Stomach smooth muscle (tissue), 2 donors: ENCODE results near the gene LYPLAL1.

Experiments
- H3K27ac ChIP-seq: one replicate; pipeline ENCODE4 v1.7.0; 2013; ENCODE audit warnings: mild to moderate bottlenecking, low read length, inconsistent platforms
- H3K27me3 ChIP-seq, 2 donors: one replicate each; pipeline ENCODE4 v1.7.0; 2013; ENCODE audit warnings: low read length in 2 of 2; ENCODE audit not compliant: insufficient read depth in 2 of 2, control insufficient read depth in 1 of 2
- H3K36me3 ChIP-seq, 2 donors: one replicate each; pipeline ENCODE4 v1.7.0; 2013; ENCODE audit warnings: low read length in 2 of 2; ENCODE audit not compliant: control insufficient read depth in 2 of 2, insufficient read depth in 2 of 2
- H3K4me1 ChIP-seq: one replicate; pipeline ENCODE4 v1.7.0; 2013; ENCODE audit warnings: low read length; ENCODE audit not compliant: control insufficient read depth, insufficient read depth
- H3K4me3 ChIP-seq, 2 donors: one replicate each; pipeline ENCODE4 v1.7.0; 2013; ENCODE audit warnings: low read length in 2 of 2
- H3K9ac ChIP-seq, 2 donors: one replicate each; pipeline ENCODE4 v1.7.0; 2013; ENCODE audit warnings: low read length in 2 of 2, mild to moderate bottlenecking in 1 of 2
- H3K9me3 ChIP-seq, 2 donors: one replicate each; pipeline ENCODE4 v1.7.0; 2013; ENCODE audit warnings: low read length in 2 of 2; ENCODE audit not compliant: control insufficient read depth in 2 of 2
- donor health status: healthy.
- donor health status: Pancreatic carcinoma.

The LYPLAL1 gene

GRCh38 chr1:219209578-219209977 lies 35.9 kb downstream of the LYPLAL1 start:
- H3K27me3 ChIP-seq = no peaks in the 10 kb centered on the region
- no peaks in the 10 kb centered on the region for H3K36me3 ChIP-seq
- H3K9me3 ChIP-seq = no peaks in the 10 kb centered on the region
- H3K9ac ChIP-seq = no peak overlapping the region
- H3K4me3 ChIP-seq = no peak overlapping the region
- no peak overlapping the region for H3K27ac ChIP-seq
- H3K4me1 ChIP-seq = no peaks in the 10 kb centered on the region

- H3K9me3 ChIP-seq = no peaks in the 10 kb centered on the region
- H3K4me3 ChIP-seq = no peak overlapping the region
- no peak overlapping the region for H3K27ac ChIP-seq
- no peaks in the 10 kb centered on the region for H3K36me3 ChIP-seq
- no peaks in the 10 kb centered on the region for H3K4me1 ChIP-seq
- H3K27me3 ChIP-seq = no peaks in the 10 kb centered on the region
- no peak overlapping the region for H3K9ac ChIP-seq
Observed at GRCh38 chr1:219210067-219210466, 36.4 kb downstream of the LYPLAL1 start.

GRCh38 chr1:219215477-219215876 lies 41.8 kb downstream of the LYPLAL1 start:
- peaks cover 10% of the 10 kb centered on the region in 2 donors for H3K36me3 ChIP-seq
- no peak overlapping the region for H3K4me3 ChIP-seq
- H3K27me3 ChIP-seq = no peaks in the 10 kb centered on the region
- no peaks in the 10 kb centered on the region for H3K4me1 ChIP-seq
- no peak overlapping the region for H3K27ac ChIP-seq
- no peak overlapping the region for H3K9ac ChIP-seq
- no peaks in the 10 kb centered on the region for H3K9me3 ChIP-seq

- H3K4me1 ChIP-seq = no peaks in the 10 kb centered on the region
Observed at GRCh38 chr1:219220945-219221344, 47.3 kb downstream of the LYPLAL1 start.

GRCh38 chr1:219223496-219223895 lies 49.8 kb downstream of the LYPLAL1 start:
- Histone ChIP-seq H3K9me3 (no peaks in the 10 kb centered on the region), H3K36me3 (peaks cover 11 to 13% of the 10 kb centered on the region in 2 donors), H3K4me3 (no peak overlapping the region), H3K4me1 (no peaks in the 10 kb centered on the region), H3K27ac (no peak overlapping the region), H3K9ac (no peak overlapping the region), H3K27me3 (no peaks in the 10 kb centered on the region)

More at GRCh38 chr1:219220945-219221344, 47.3 kb downstream of the LYPLAL1 start:
- Histone ChIP-seq H3K4me3 (no peak overlapping the region), H3K9ac (no peak overlapping the region), H3K9me3 (no peaks in the 10 kb centered on the region), H3K36me3 (peaks cover 10 to 14% of the 10 kb centered on the region in 2 donors), H3K27ac (no peak overlapping the region), H3K27me3 (no peaks in the 10 kb centered on the region)

- Histone ChIP-seq H3K27me3 (no peaks in the 10 kb centered on the region), H3K9me3 (no peaks in the 10 kb centered on the region)
Observed at GRCh38 chr1:219226196-219226595, 52.5 kb downstream of the LYPLAL1 start.

GRCh38 chr1:219227360-219228057 lies 53.8 kb downstream of the LYPLAL1 start:
- H3K36me3 ChIP-seq = peaks cover 4 to 10% of the 10 kb centered on the region in 2 donors
- no peak overlapping the region for H3K4me3 ChIP-seq
- no peaks in the 10 kb centered on the region for H3K4me1 ChIP-seq
- no peak overlapping the region for H3K27ac ChIP-seq
- H3K9ac ChIP-seq = no peak overlapping the region
- no peaks in the 10 kb centered on the region for H3K27me3 ChIP-seq
- H3K9me3 ChIP-seq = no peaks in the 10 kb centered on the region

More at GRCh38 chr1:219226196-219226595, 52.5 kb downstream of the LYPLAL1 start:
- no peak overlapping the region for H3K9ac ChIP-seq
- no peak overlapping the region for H3K27ac ChIP-seq
- no peak overlapping the region for H3K4me3 ChIP-seq
- H3K36me3 ChIP-seq = peaks cover 4 to 10% of the 10 kb centered on the region in 2 donors
- no peaks in the 10 kb centered on the region for H3K4me1 ChIP-seq

GRCh38 chr1:219228058-219228419 lies 54.4 kb downstream of the LYPLAL1 start:
- no peaks in the 10 kb centered on the region for H3K4me1 ChIP-seq
- H3K9me3 ChIP-seq = no peaks in the 10 kb centered on the region
- H3K9ac ChIP-seq = no peak overlapping the region
- H3K36me3 ChIP-seq = peaks cover 4 to 10% of the 10 kb centered on the region in 2 donors
- H3K27ac ChIP-seq = no peak overlapping the region
- H3K4me3 ChIP-seq = no peak overlapping the region
- H3K27me3 ChIP-seq = no peaks in the 10 kb centered on the region

GRCh38 chr1:219232890-219233289 lies 59.2 kb downstream of the LYPLAL1 start:
- Histone ChIP-seq H3K4me1 (no peaks in the 10 kb centered on the region), H3K9ac (no peak overlapping the region), H3K36me3 (peaks cover 2 to 6% of the 10 kb centered on the region in 2 donors), H3K27ac (no peak overlapping the region), H3K9me3 (no peaks in the 10 kb centered on the region), H3K27me3 (no peaks in the 10 kb centered on the region), H3K4me3 (no peak overlapping the region)

- no peak overlapping the region for H3K27ac ChIP-seq
- H3K9ac ChIP-seq = no peak overlapping the region
- H3K27me3 ChIP-seq = no peaks in the 10 kb centered on the region
- H3K4me3 ChIP-seq = no peak overlapping the region
- H3K36me3 ChIP-seq = no peaks in the 10 kb centered on the region
- no peaks in the 10 kb centered on the region for H3K9me3 ChIP-seq
- H3K4me1 ChIP-seq = no peaks in the 10 kb centered on the region
Observed at GRCh38 chr1:219235903-219236481, 62.3 kb downstream of the LYPLAL1 start.

- no peak overlapping the region for H3K27ac ChIP-seq
- H3K9ac ChIP-seq = no peak overlapping the region
- H3K4me1 ChIP-seq = no peaks in the 10 kb centered on the region
- no peak overlapping the region for H3K4me3 ChIP-seq
- no peaks in the 10 kb centered on the region for H3K9me3 ChIP-seq
- H3K36me3 ChIP-seq = no peaks in the 10 kb centered on the region
- H3K27me3 ChIP-seq = no peaks in the 10 kb centered on the region
Observed at GRCh38 chr1:219236933-219237610, 63.4 kb downstream of the LYPLAL1 start.
